Stomach smooth muscle (tissue), 2 donors: ENCODE results near the gene ADARB1.

Experiments
- H3K27ac ChIP-seq: one replicate; pipeline ENCODE4 v1.7.0; 2013; ENCODE audit warnings: mild to moderate bottlenecking, low read length, inconsistent platforms
- H3K27me3 ChIP-seq, 2 donors: one replicate each; pipeline ENCODE4 v1.7.0; 2013; ENCODE audit warnings: low read length in 2 of 2; ENCODE audit not compliant: insufficient read depth in 2 of 2, control insufficient read depth in 1 of 2
- H3K36me3 ChIP-seq, 2 donors: one replicate each; pipeline ENCODE4 v1.7.0; 2013; ENCODE audit warnings: low read length in 2 of 2; ENCODE audit not compliant: control insufficient read depth in 2 of 2, insufficient read depth in 2 of 2
- H3K4me1 ChIP-seq: one replicate; pipeline ENCODE4 v1.7.0; 2013; ENCODE audit warnings: low read length; ENCODE audit not compliant: control insufficient read depth, insufficient read depth
- H3K4me3 ChIP-seq, 2 donors: one replicate each; pipeline ENCODE4 v1.7.0; 2013; ENCODE audit warnings: low read length in 2 of 2
- H3K9ac ChIP-seq, 2 donors: one replicate each; pipeline ENCODE4 v1.7.0; 2013; ENCODE audit warnings: low read length in 2 of 2, mild to moderate bottlenecking in 1 of 2
- H3K9me3 ChIP-seq, 2 donors: one replicate each; pipeline ENCODE4 v1.7.0; 2013; ENCODE audit warnings: low read length in 2 of 2; ENCODE audit not compliant: control insufficient read depth in 2 of 2
- donor health status: healthy.
- donor health status: Pancreatic carcinoma.

Gene ADARB1

DNA sequence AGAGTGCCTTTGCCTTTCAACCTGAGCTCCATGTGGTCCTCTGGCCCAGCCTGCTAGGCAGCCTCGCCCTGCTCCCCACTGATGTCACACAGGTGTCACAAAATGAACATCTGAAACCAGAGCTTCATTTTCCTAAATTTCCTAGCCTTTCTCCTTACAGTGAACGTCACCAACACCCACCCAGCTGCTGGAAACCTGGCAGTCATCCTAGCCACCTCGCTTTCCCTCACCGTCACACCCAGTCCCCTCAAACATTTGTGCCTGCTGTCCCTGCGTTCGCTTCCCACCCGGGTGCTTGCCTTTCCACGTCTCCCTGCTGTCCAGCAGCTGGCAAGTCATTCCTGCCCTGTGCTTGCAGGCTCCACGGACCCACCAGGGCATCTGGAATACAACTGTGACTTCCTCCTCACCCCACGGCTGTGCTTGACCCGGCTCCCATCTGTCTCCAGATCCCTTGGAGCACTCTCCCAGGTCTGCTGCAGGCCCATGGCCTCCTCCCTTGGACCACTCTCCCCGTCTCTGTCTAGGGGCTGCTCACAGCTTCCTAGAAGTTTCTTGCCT is 23.5 kb downstream of the ADARB1 start:
- no peaks in the 10 kb centered on the region for H3K9me3 ChIP-seq
- H3K4me3 ChIP-seq: no peak overlapping the region
- H3K27ac ChIP-seq: no peak overlapping the region
- no peak overlapping the region for H3K9ac ChIP-seq
- peaks cover 52% of the 10 kb centered on the region for H3K4me1 ChIP-seq
- H3K36me3 ChIP-seq: no peaks in the 10 kb centered on the region
- no peaks in the 10 kb centered on the region for H3K27me3 ChIP-seq

DNA sequence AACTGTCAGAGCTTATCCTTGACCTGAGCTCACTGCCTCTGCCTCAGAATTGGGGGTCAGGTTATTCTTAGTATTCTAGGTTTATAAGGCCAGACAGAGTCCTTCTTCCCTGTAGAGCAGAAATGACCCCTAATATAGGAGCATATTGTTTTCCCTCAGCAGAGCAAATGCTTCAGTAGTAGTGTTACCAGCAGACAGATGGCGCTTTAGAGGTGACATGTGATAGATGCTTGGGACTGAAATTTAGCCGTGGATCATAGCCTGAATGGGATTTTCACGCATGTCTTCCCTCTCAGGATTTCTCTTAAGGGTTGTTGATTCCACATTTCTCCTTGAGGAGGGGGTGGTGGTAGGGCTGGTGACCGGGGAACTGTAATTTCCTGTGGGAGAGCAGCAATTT is 24.5 kb downstream of the ADARB1 start:
- Histone ChIP-seq H3K9me3 (no peaks in the 10 kb centered on the region), H3K36me3 (no peaks in the 10 kb centered on the region), H3K27me3 (no peaks in the 10 kb centered on the region), H3K4me1 (peaks cover 46% of the 10 kb centered on the region), H3K4me3 (no peak overlapping the region), H3K27ac (no peak overlapping the region), H3K9ac (no peak overlapping the region)

DNA sequence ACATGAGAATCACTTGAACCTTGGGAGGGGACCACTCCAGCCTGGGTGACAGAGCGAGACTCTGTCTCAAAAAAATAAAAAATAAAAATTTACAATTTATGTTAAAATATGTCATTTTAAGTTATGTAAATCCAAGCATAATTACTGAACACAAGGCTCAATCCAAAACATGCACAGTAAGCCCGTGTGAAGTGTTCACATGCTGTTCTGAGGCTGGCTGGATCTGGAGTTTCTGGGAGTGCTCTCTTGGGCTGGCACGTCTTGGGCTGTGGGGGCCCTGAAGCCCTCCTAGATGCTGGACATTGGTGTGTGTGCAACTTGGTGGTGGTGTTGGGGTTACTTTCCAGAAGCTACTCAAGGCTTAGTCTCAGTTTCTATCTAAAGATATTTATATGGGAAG is 25.2 kb downstream of the ADARB1 start:
- Histone ChIP-seq H3K4me3 (no peak overlapping the region), H3K9me3 (no peaks in the 10 kb centered on the region), H3K9ac (no peak overlapping the region), H3K4me1 (peaks cover 48% of the 10 kb centered on the region), H3K27me3 (no peaks in the 10 kb centered on the region), H3K27ac (no peak overlapping the region), H3K36me3 (no peaks in the 10 kb centered on the region)

DNA sequence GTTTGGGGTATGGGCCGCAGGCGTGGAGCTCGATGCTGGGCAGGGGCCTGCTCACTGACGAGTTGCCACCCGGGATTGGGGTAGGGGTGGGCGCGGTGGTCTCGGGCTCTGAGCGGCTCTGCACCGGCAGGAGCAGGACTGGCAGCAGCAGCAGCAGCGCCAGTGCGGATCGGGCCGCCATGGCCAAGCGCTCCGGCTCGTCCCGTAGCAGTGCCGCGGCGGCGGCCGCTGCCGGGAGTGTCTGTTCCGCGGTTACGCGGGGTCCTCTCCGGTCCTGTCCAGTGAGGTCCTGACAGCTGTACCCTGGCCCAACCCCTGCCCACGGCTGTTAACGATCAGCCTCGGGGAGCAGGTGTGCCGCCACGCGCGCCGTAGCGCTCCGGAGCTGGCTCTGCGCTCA is 26.5 kb downstream of the ADARB1 start:
- Histone ChIP-seq H3K27ac (no peak overlapping the region), H3K4me1 (peaks cover 43% of the 10 kb centered on the region), H3K4me3 (no peak overlapping the region), H3K9ac (no peak overlapping the region), H3K9me3 (no peaks in the 10 kb centered on the region), H3K36me3 (no peaks in the 10 kb centered on the region), H3K27me3 (no peaks in the 10 kb centered on the region)

DNA sequence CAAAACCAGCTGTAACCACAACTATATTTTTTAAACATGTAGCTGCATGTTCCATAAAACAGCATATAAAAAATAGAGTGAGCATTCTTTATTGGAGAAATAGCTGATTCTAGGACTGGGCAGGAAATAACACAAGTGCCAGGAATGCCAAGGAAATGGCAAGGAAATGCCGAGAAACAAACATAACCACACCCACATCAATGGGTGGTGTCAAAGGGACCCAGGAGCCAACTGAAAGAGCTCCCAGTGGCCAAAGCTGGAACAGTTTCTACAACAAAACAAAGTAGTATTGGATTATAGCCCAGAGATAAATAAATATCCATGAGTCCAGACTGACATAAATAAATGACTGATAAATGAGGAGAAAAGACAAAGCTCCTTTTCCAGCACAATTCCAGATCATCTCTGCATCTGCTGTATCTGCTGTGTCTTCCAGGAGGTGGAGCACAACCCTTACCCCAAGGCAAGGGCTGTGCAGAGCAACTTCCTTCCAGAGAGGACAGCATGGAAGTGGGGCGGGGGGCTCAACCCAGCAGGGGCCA is 28.1 kb downstream of the ADARB1 start:
- Histone ChIP-seq H3K9me3 (no peaks in the 10 kb centered on the region), H3K9ac (no peak overlapping the region), H3K27me3 (no peaks in the 10 kb centered on the region), H3K27ac (no peak overlapping the region), H3K36me3 (no peaks in the 10 kb centered on the region), H3K4me3 (no peak overlapping the region), H3K4me1 (peaks cover 46% of the 10 kb centered on the region)

DNA sequence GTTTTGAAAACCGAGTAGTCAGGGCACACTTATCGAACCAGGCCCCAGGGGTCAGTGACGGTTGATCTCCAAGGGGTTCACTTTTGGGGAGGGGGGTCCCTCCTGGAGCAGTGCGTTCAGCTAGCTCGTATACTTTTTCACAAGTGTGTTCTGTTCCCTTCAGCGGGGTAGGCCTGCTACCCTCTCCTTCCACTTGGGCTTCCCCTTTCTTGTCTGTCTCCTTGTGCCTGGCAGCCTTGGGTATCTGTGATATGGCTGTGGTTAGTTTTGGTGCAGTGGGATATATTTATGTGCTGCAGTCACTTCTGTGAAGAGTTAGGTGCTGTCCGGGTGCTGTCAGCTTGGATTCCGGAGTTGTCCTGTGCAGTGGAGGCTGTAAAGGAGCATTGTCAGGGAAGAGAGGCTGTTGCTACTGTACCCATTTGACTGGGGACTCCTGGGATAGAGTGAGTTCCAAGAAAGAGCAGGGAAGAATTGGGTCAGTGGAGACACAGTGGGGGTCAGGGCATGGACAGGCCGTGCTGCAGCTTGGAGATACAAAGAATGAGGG is 29.7 kb downstream of the ADARB1 start:
- Histone ChIP-seq H3K27me3 (no peaks in the 10 kb centered on the region), H3K9me3 (no peaks in the 10 kb centered on the region), H3K4me1 (peaks cover 36% of the 10 kb centered on the region), H3K4me3 (peak overlapping the region in 1 of 2 donors; percentile 44), H3K27ac (no peak overlapping the region), H3K9ac (no peak overlapping the region), H3K36me3 (no peaks in the 10 kb centered on the region)

DNA sequence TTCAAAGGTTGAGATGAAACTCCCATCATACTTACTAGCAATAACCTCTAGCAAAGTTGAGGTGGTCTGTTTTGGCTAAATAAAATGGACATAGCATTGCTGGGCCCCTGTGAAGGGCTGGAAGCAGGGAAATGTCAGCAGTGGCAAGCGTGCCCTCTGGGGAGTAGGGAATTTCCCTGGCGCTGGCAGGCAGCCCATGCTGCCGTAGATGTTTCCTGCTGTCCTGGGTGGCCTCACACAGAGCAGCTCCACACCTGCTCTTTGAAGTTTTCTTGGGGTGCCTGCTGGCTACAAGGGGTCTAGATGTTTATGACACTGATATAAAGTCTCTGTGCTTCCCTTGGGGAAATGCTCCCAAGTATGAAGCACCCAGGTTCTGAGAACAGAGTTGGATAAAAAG is 30.2 kb downstream of the ADARB1 start:
- no peaks in the 10 kb centered on the region for H3K27me3 ChIP-seq
- H3K9me3 ChIP-seq: no peaks in the 10 kb centered on the region
- H3K27ac ChIP-seq: no peak overlapping the region
- no peaks in the 10 kb centered on the region for H3K36me3 ChIP-seq
- H3K4me1 ChIP-seq: peaks cover 38% of the 10 kb centered on the region
- peak overlapping the region in 1 of 2 donors; percentile 44 for H3K4me3 ChIP-seq
- H3K9ac ChIP-seq: no peak overlapping the region

DNA sequence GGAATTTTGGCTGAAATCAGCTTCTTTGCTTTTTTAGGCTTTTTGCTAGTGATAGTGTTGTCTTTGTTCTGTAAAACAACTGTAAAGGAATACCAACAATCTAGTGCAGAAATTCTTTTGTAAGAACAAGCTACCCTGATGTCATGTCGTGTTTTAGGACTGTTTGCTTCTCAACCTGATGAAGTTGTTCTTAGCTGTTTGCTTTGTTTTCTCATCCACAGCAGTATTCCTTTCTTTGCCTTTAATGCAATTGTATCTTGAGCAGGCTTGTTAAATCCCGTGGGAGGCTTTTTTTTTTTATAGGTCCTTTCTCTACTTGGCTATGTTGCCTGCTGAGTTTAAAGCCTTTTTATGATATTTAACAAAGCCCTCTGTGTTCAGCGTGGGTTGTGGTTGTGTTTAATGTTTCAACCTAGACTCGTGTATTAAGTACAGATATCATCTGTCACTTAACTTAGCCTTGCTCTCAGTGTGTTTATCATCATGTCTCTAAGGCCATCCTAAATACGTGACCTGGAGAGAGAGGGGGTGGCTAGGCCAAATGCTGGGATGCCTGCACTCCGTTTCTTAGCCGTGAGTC is 31.6 kb downstream of the ADARB1 start:
- Histone ChIP-seq H3K4me1 (peaks cover 45% of the 10 kb centered on the region), H3K9me3 (no peaks in the 10 kb centered on the region), H3K27me3 (no peaks in the 10 kb centered on the region), H3K27ac (no peak overlapping the region), H3K36me3 (no peaks in the 10 kb centered on the region), H3K4me3 (peak overlapping the region in 1 of 2 donors; percentile 1), H3K9ac (no peak overlapping the region)

DNA sequence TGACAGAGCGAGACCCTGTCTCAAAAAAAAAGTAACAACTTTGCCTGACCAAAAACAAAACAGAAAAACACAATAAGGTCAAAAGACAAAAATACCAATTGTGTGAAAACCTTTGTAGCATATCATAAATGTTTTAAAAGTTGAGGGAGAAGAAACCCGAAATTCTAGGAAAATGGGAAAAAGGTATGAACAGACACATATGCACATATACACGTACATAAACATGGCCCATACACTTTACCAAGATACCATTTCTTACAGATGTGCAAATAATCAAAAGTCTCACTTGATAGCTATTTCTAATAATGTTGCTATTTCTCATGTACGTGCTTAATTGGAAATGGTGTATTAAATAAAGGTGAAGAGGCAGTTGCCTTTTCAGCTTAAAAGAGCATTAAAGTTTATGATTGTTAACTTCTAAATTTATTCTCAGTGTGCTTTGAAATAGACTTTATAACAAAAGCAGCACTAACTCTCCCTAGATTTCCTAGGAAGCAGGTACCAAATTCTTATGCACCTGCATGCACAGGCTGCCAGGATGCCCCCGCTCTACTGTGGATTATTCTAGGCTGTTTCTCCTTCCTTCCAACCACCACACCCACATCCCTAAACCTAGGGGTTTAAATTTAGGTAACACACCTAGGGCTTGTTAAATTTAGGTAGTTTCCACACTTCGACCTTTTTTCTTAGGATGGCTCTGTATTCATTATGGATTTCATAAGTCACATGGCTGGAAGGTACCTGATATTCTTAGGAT is 33.8 kb downstream of the ADARB1 start:
- Histone ChIP-seq H3K9ac (no peak overlapping the region), H3K4me1 (peaks cover 43% of the 10 kb centered on the region), H3K27me3 (no peaks in the 10 kb centered on the region), H3K9me3 (no peaks in the 10 kb centered on the region), H3K36me3 (no peaks in the 10 kb centered on the region), H3K4me3 (no peak overlapping the region), H3K27ac (no peak overlapping the region)

DNA sequence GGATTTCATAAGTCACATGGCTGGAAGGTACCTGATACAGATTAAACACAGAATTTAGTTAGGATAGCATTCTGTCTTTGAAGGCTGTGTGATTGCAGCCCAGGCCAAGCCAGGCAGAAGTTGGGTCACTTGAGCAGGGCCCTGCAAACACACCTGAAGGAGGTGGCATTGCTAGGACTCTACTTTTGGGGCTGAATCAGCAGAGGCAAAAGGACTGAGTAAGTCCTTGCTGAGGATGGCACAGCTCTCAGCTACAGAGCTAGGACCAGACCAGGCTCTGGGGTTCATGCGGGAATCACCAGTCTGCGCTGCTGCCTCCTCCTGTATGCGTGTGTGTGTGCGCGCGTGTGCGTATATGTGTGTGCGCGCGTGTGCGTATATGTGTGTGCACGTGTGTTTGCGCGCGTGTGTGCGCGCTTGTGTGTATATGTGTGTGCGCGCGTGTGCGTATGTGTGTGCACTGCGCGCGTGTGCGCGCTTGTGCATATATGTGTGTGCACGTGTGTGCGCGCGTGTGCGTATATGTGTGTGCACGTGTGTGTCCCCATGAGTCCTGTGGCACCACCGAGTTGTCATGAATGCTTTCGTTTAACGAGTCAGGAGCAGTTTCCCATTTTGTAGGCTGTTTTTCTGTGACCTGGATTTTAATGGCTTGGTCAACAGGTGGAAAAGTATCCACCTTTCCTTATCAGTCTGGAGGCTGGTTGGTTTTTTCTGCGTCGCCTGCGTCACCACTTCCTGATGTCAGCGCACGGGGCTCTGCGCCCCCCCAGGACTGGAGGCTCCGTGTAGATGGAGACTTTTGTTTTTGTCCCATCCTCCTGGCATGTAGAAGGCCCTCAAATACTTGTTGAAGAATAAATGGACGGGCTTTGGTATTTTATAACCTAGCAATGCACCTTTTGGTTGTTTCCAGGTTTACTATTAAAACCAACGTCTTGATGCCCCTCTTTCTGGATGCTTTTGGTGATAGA is 34.7 kb downstream of the ADARB1 start:
- Histone ChIP-seq H3K27me3 (no peaks in the 10 kb centered on the region), H3K9me3 (no peaks in the 10 kb centered on the region), H3K27ac (peak overlapping the region; percentile 18), H3K36me3 (no peaks in the 10 kb centered on the region), H3K4me3 (peak overlapping the region in 1 of 2 donors; percentile 15), H3K4me1 (peaks cover 45% of the 10 kb centered on the region), H3K9ac (no peak overlapping the region)
